OCI-LY1 (cell line): ENCODE data around the gene PTGIR.

Experiments used
- CTCF ChIP-seq: fragments of 200-600 bp; sonication (generic), shearing (Covaris generic); IDR thresholded peaks from 2 replicates; pipeline ENCODE4 v1.5.1; 2017; ENCODE audit warnings: mild to moderate bottlenecking, antibody characterized with exemption, low read length, moderate library complexity, mixed read lengths
- EZH2 ChIP-seq: fragments of 200-600 bp; sonication (generic), shearing (Covaris generic); IDR thresholded peaks from 2 replicates; pipeline ENCODE4 v1.8.0; 2017; ENCODE audit warnings: borderline replicate concordance, mixed run types, mild to moderate bottlenecking, antibody characterized with exemption, low read length, moderate library complexity, mixed read lengths

DNA sequence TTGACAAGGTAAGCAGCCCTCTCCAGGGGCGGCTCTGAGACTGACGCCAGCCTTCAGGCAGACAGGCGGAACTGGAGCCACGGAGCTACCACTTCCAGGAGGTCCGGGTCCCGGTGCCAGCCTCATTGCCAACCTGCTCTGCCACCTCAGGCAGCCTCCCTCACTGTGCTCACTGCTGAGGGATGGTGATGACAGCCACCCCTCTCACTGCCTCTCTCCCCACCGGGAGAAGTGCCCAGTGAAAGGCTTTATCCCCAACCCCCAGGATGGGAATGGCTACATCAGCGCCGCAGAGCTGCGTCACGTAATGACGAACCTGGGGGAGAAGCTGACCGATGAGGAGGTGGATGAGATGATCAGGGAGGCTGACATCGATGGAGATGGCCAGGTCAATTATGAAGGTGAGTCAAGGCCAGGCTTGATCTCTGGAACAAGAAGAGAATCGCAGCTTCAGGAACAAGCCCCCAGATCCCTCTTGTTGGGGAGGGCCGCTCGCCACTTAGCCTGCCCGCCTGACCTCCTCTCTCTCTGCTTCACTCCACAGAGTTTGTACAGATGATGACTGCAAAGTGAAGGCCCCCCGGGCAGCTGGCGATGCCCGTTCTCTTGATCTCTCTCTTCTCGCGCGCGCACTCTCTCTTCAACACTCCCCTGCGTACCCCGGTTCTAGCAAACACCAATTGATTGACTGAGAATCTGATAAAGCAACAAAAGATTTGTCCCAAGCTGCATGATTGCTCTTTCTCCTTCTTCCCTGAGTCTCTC lies 16.1 kb downstream of the PTGIR start:
- TF ChIP-seq CTCF: no peak
- no peak for TF ChIP-seq EZH2
